Effector memory CD4-positive, alpha-beta T cell (primary cell): ENCODE data around the gene SWAP70.
"Not testable (repeated sequence)": the region's sequence is repeated elsewhere in the genome, so short reads cannot be mapped to it uniquely, and the experiment has no call there.

Source experiments
- DNase-seq, 3 donors: peaks; one replicate each; pipeline ENCODE4 v3.0.0-alpha.2; 2020
- H3K27ac ChIP-seq: 2 replicates; pipeline ENCODE4 v1.7.0; 2013; ENCODE audit warnings: mild to moderate bottlenecking, low read length, moderate library complexity; ENCODE audit not compliant: insufficient read depth, poor library complexity, severe bottlenecking
- H3K27me3 ChIP-seq: replicated peaks from 2 replicates; pipeline ENCODE4 v1.7.0; 2013; ENCODE audit warnings: mild to moderate bottlenecking, low read length; ENCODE audit not compliant: insufficient read depth, control insufficient read depth, poor library complexity, severe bottlenecking
- H3K36me3 ChIP-seq: 2 replicates; pipeline ENCODE4 v1.7.0; 2013; ENCODE audit warnings: mild to moderate bottlenecking, low read length, moderate library complexity; ENCODE audit not compliant: control insufficient read depth, insufficient read depth
- H3K4me1 ChIP-seq: 2 replicates; pipeline ENCODE4 v1.7.0; 2013; ENCODE audit warnings: low read length, mild to moderate bottlenecking; ENCODE audit not compliant: control insufficient read depth, insufficient read depth, poor library complexity, severe bottlenecking
- H3K4me3 ChIP-seq: 2 replicates; pipeline ENCODE4 v1.7.0; 2013; ENCODE audit warnings: low read length, low read depth, mild to moderate bottlenecking; ENCODE audit not compliant: insufficient read depth, poor library complexity, severe bottlenecking
- H3K9me3 ChIP-seq: 2 replicates; pipeline ENCODE4 v1.7.0; 2013; ENCODE audit warnings: mild to moderate bottlenecking, low read length, moderate library complexity; ENCODE audit not compliant: control insufficient read depth

The SWAP70 gene

DNA sequence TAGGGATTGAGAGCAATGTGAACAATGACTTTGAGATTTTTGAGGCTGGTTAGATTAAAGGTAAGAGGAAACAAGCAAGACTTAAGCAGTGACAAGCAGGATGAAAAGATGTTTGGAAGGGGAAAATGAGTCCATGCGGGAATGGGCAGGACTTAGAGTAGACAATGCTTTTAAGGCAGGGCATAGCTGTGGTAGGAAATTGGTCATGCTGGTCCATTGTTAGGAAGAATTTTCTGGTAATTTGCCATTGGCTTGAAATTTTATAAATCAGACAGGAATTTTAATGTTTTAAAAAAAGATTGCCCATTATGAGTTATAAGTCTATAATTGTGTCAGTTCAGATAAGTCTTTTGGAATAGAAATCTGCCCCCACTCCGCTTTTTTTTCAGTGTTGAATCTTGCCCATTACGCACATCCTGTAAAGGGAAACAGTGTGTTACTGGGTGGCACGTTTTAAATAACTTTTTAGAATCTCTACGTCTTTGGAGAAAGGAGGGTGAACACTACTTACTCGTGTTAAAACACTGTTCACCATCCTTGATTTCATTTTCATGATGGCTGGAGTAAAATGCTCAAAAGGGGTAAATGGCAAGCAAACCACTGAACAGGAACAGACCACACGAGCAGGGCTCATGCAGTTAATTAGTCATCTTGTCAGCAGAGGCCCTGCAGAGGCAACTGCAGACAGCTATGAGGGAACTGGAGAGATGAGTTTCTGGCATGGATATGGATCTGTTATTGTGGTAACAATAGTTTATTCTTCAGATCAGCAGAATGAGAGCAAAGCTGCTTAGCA is 25.0 kb downstream of the SWAP70 start:
- no peak overlapping the region for H3K27ac ChIP-seq
- H3K9me3 ChIP-seq, result no peaks in the 10 kb centered on the region
- H3K4me1 ChIP-seq, result no peaks in the 10 kb centered on the region
- H3K27me3 ChIP-seq, result no peaks in the 10 kb centered on the region
- H3K36me3 ChIP-seq, result no peaks in the 10 kb centered on the region
- no peak overlapping the region for H3K4me3 ChIP-seq
- DNase-seq, result no peak

DNA sequence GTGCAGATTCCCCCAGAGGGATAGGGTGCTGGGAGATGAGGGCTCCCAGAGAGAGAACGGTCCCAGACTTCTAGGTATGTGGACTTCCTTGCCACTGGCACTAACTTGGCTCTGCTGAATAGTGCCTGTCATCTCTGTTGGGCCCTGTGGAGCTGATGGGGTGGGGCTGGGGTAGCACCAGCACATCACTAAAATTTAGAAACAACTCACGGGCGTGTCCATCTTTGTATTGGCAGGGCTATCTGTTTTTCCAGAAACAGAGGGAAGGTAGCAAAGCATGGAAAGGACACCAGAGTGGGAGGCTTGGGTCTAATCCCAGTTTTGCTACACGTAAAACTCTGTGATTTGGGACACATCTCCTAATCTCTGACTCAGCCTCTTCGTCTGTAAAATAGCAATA is 25.8 kb downstream of the SWAP70 start:
- H3K36me3 ChIP-seq, result no peaks in the 10 kb centered on the region
- H3K4me1 ChIP-seq, result no peaks in the 10 kb centered on the region
- no peak overlapping the region for H3K27ac ChIP-seq
- no peak overlapping the region for H3K4me3 ChIP-seq
- no peaks in the 10 kb centered on the region for H3K27me3 ChIP-seq
- no peaks in the 10 kb centered on the region for H3K9me3 ChIP-seq
- DNase-seq, result no peak

DNA sequence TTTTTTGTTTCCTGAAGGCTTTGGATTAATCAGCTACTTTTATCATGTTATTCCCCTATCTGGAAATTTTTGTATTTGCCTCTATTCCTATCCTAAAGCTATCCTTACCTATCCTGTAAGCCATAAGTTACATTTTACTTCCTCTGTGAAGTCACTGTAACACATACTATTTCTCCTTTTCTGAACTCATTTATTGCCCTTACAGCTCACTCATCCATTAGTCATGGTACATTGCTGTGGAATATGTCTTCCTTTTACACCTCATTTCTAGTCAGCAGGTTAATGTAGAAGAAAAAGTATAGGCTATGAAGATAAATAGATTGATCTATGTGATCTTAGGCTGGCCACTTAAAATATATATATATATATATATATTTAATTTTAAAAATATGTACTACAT is 28.0 kb downstream of the SWAP70 start:
- no peak overlapping the region for H3K27ac ChIP-seq
- DNase-seq, result no peak
- no peaks in the 10 kb centered on the region for H3K4me1 ChIP-seq
- no peaks in the 10 kb centered on the region for H3K9me3 ChIP-seq
- H3K27me3 ChIP-seq, result no peaks in the 10 kb centered on the region
- no peak overlapping the region for H3K4me3 ChIP-seq
- H3K36me3 ChIP-seq, result no peaks in the 10 kb centered on the region

DNA sequence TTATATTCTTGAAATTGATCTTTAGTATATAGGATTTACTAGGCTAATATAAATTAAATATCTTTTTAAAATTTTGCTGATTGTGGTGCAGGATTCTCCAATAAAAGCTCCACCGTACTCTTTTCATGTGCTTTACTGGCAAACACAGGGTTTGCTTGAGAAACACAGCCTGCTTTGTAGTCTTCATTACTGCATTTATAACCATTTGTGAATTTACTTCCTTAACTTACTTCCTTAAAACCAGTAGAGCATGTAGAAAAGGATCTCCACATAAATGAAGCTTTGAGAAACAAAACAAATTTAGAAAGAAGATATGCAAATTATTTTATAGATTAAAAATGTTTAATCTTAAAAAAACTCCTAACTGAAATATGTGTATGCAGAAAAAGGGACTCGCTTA is 28.8 kb downstream of the SWAP70 start:
- Histone ChIP-seq H3K4me3 (no peak overlapping the region), H3K9me3 (no peaks in the 10 kb centered on the region), H3K36me3 (no peaks in the 10 kb centered on the region), H3K27me3 (no peaks in the 10 kb centered on the region), H3K27ac (no peak overlapping the region), H3K4me1 (no peaks in the 10 kb centered on the region)
- DNase-seq, result no peak

DNA sequence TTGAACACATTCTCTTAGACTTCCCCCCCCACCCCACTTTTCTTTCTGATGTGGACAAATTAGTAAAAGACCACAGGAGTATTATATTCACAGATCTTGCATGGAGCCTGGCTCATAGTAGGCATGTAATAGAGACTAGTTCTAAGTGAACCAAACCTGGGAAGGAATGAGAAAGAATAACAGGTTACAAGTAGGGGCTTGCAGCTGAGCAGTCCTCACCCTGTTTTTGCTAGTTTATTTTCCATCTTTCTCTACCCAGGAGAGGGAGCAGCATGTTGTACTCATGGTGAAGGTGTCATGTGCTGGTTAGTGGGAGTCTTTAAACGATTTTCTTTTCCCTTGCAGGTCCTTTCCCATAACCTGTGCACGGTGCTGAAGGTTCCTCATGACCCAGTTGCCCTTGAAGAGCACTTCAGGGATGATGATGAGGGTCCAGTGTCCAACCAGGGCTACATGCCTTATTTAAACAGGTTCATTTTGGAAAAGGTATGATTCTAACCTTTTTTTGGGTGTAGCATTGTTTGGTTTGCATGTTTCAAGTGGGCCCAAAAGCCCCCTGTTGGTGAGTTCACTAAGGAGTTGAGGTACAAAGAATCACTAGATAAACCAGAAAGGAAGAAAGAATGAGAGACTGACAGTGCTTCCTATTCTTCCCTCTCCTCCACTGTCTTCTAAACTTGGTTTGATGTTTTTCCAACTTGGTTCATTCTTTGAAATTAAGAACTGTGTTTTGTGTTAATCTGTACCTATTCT is 30.1 kb downstream of the SWAP70 start:
- Histone ChIP-seq H3K9me3 (no peaks in the 10 kb centered on the region), H3K36me3 (no peaks in the 10 kb centered on the region), H3K27ac (no peak overlapping the region), H3K4me1 (no peaks in the 10 kb centered on the region), H3K27me3 (no peaks in the 10 kb centered on the region), H3K4me3 (no peak overlapping the region)
- no peak for DNase-seq

DNA sequence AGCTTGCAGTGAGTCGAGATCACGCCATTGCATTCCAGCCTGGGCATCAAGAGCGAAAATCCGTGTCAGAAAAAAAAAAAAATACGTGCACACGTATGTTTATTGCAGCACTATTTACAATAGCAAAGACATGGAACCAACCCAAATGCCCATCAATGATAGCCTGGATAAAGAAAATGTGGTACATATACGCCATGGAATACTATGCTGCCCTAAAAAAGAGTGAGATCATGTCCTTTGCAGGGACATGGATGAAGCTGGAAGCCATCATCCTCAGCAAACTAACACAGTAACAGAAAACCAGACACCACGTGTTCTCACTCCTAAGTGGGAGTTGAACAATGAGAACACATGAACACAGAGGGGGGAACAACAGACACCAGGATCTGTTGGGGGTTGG is 31.4 kb downstream of the SWAP70 start:
- not testable (repeated sequence) for H3K27ac ChIP-seq, H3K4me1 ChIP-seq, H3K9me3 ChIP-seq, H3K4me3 ChIP-seq, H3K36me3 ChIP-seq, H3K27me3 ChIP-seq, DNase-seq

DNA sequence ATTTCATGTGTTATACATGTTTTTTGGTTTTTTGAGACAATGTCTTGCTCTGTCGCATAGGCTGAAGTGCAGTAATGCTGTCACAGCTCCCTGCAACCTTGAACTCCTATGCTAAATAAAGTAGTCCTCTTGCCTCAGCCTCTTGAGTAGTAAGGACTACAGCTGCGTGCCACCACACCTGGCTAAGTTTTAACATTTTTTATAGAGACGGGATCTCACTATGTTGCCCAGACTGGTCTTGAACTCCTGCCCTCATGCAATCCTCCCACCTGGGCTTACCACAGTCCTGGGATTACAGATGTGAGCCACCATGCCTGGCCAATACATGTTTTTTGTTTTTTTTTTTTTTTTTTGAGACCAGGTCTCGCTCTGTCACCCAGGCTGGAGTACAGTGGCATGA is 33.9 kb downstream of the SWAP70 start:
- Histone ChIP-seq H3K4me1 (no peaks in the 10 kb centered on the region), H3K36me3 (no peaks in the 10 kb centered on the region), H3K27me3 (no peaks in the 10 kb centered on the region), H3K9me3 (no peaks in the 10 kb centered on the region), H3K4me3 (no peak overlapping the region), H3K27ac (no peak overlapping the region)
- DNase-seq, result no peak

DNA sequence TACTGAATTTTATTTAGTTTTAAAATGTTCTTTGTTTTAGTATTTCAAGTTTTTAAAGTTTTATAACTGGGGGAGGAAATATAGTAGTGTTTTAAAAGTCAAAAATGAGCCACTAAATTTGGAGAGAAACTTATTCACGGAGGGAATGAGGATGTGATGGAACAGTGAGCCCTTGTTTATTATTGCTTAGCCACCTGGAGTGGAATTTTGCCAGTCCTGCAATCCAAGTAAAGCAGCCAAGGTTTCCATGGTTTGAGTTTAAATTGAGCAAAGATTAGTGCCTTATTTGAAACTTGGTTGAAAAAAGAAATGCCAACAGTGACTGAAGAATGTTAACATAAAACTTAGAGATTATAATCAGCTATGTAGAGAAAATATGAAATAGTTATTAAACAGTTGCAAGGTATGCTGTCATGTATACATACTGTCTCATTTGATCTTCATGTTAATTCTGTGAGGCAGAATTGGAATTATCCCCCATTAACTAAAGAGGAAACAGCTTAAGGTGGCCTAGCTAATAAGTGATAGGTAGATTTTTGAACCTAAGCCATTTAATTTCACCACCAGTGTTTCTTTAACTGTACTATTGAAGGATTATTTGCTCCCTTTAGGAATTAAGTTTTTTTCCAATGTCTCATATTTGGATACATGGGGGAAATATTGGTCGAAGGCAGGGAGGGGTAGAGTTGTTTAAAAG is 36.4 kb downstream of the SWAP70 start:
- no peaks in the 10 kb centered on the region for H3K4me1 ChIP-seq
- H3K9me3 ChIP-seq, result no peaks in the 10 kb centered on the region
- H3K27me3 ChIP-seq, result no peaks in the 10 kb centered on the region
- no peaks in the 10 kb centered on the region for H3K36me3 ChIP-seq
- H3K4me3 ChIP-seq, result no peak overlapping the region
- no peak overlapping the region for H3K27ac ChIP-seq
- DNase-seq, result no peak

DNA sequence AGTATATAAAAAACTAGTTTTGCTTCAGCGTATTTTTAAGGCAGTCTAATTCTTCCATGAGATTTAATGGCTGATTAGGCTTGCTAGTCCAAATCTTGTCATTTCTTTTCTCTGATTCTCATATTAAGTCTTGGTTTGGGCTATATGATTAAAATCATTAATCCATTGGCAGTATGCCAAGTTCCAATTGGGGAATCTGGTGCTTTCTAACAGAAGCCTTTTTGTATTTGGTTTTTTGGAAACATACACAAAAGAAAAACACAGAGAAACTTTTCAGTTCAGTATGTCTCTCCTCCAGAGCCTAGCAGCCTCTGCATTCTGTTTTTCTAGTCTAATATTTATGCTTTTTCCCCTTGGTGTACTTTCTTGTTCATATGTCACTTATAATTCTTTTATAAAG is 37.9 kb downstream of the SWAP70 start:
- H3K4me1 ChIP-seq, result no peaks in the 10 kb centered on the region
- no peak overlapping the region for H3K4me3 ChIP-seq
- no peak overlapping the region for H3K27ac ChIP-seq
- no peaks in the 10 kb centered on the region for H3K36me3 ChIP-seq
- H3K27me3 ChIP-seq, result no peaks in the 10 kb centered on the region
- no peak for DNase-seq
- no peaks in the 10 kb centered on the region for H3K9me3 ChIP-seq

DNA sequence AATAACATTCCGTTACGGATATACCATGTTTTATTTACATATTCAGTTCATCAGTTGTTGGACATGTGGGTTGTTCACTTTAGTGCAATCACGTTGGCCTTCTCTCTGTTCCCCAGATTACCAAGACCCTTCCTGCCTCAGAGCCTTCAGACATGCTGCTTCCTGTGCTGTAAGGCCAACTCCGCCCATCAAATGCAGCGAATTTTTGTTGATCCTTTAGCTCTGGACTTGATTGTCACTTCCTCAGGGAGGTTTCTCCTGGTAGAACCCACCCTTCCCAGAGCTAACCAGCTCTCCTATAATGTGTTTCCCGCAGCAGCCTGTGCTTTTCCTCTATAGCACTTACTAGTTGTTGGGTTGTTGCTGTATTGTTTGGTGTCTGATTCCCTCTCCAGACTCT is 39.4 kb downstream of the SWAP70 start:
- Histone ChIP-seq H3K9me3 (no peaks in the 10 kb centered on the region), H3K36me3 (no peaks in the 10 kb centered on the region), H3K4me3 (no peak overlapping the region), H3K27me3 (no peaks in the 10 kb centered on the region), H3K27ac (no peak overlapping the region), H3K4me1 (no peaks in the 10 kb centered on the region)
- DNase-seq, result no peak
